ENCODE data around the gene GPC5. TPM values are rescaled to one million over a fixed set of nuclear protein-coding genes. Genes with fewer than 3 reads are reported as not detected.
"Not testable (repeated sequence)": the region's sequence is repeated elsewhere in the genome, so short reads cannot be mapped to it uniquely, and the experiment has no call there.

Gene GPC5
- total RNA-seq, 1 experiment from 2014 or later: 0.26 TPM

DNA sequence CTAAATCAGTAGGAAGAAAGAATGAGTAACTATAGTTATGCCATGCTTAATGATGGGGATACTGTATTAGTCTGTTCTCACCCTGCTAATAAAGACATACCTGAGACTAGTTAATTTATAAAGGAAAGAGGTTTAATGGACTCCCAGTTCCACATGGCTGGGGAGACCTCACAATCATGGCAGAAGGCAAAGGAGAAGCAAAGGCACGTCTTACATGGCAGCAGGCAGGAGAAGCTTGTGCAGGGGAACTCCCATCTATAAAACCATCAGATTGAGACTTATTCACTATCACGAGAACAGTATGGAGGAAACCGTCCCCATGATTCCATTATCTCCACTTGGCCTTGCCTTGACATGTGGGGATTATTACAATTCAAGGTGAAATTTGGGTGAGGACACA, 1084.4 kb downstream of the GPC5 start:
- intact Hi-C loops (cut with micrococcal nuclease; ENCODE audit: unreplicated experiment); CTCF ChIA-PET; in situ Hi-C loops (cut with HindIII; ENCODE audit: low pct_unique_long_range_greater_than_20kb, low sequenced_read_pairs); H3K9me3 ChIP-seq (ENCODE audit: control insufficient read depth, insufficient read depth, low read depth, low read length); ATAC-seq; POLR2A ChIA-PET; BruUV-seq (replicated peaks); DNase-seq (ENCODE audit: low read depth, low spot score); H3K27me3 ChIP-seq (ENCODE audit: control insufficient read depth, insufficient read depth, low read length); H3K27ac ChIP-seq (ENCODE audit: low read length); H3K4me3 ChIP-seq (ENCODE audit: low read depth in 2 of 2, low read length in 2 of 2); H3K4me1 ChIP-seq (ENCODE audit: control insufficient read depth, insufficient read depth, low read length); H3K36me3 ChIP-seq (ENCODE audit: control insufficient read depth, insufficient read depth, low read length): not testable (repeated sequence)

DNA sequence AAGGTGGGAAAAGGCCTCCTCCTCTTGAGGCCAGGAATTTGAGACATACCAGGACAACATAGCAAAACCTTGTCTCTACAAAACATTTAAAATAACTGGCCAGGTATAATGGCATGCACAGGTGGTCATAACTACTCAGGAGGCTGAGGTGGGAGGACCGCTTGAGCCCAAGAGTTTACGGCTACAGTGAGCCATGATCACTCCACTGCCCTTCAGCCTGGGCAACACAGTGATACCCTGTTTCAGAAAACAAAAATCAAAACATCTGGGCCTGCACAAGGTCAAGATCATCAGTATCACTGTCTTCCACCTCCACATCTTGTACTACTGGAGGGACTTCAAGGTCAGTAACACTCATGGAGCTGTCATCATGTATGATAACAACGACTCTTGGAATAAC, 1085.5 kb downstream of the GPC5 start:
- in situ Hi-C loops (cut with HindIII; ENCODE audit: low pct_unique_long_range_greater_than_20kb, low sequenced_read_pairs): no loop called here
- Histone ChIP-seq H3K4me3 (ENCODE audit: low read depth in 2 of 2, low read length in 2 of 2) (no peak overlapping the region), H3K27ac (ENCODE audit: low read length) (no peak overlapping the region), H3K27me3 (ENCODE audit: control insufficient read depth, insufficient read depth, low read length) (no peaks in the 10 kb centered on the region), H3K4me1 (ENCODE audit: control insufficient read depth, insufficient read depth, low read length) (no peaks in the 10 kb centered on the region), H3K36me3 (ENCODE audit: control insufficient read depth, insufficient read depth, low read length) (no peaks in the 10 kb centered on the region), H3K9me3 (ENCODE audit: control insufficient read depth, insufficient read depth, low read depth, low read length) (no peaks in the 10 kb centered on the region)
- POLR2A ChIA-PET: no interaction called here
- TF ChIP-seq SIN3A (IDR thresholded peaks at IDR 0.05; ENCODE audit: borderline replicate concordance, insufficient read depth, low read depth, low read length) (no peak), POLR2AphosphoS5 (IDR thresholded peaks at IDR 0.05; ENCODE audit: low read depth, low read length) (no peak), TCF7L2 (IDR thresholded peaks at IDR 0.05; ENCODE audit: low read depth, low read length) (no peak)
- TF ChIP-seq, protein P1, sequence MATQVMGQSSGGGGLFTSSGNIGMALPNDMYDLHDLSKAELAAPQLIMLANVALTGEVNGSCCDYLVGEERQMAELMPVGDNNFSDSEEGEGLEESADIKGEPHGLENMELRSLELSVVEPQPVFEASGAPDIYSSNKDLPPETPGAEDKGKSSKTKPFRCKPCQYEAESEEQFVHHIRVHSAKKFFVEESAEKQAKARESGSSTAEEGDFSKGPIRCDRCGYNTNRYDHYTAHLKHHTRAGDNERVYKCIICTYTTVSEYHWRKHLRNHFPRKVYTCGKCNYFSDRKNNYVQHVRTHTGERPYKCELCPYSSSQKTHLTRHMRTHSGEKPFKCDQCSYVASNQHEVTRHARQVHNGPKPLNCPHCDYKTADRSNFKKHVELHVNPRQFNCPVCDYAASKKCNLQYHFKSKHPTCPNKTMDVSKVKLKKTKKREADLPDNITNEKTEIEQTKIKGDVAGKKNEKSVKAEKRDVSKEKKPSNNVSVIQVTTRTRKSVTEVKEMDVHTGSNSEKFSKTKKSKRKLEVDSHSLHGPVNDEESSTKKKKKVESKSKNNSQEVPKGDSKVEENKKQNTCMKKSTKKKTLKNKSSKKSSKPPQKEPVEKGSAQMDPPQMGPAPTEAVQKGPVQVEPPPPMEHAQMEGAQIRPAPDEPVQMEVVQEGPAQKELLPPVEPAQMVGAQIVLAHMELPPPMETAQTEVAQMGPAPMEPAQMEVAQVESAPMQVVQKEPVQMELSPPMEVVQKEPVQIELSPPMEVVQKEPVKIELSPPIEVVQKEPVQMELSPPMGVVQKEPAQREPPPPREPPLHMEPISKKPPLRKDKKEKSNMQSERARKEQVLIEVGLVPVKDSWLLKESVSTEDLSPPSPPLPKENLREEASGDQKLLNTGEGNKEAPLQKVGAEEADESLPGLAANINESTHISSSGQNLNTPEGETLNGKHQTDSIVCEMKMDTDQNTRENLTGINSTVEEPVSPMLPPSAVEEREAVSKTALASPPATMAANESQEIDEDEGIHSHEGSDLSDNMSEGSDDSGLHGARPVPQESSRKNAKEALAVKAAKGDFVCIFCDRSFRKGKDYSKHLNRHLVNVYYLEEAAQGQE (IDR thresholded peaks at IDR 0.05; ENCODE audit: insufficient read depth in 1 of 2, low read depth in 2 of 2, low read length in 1 of 2): no peak
- TF ChIP-seq, protein P2, sequence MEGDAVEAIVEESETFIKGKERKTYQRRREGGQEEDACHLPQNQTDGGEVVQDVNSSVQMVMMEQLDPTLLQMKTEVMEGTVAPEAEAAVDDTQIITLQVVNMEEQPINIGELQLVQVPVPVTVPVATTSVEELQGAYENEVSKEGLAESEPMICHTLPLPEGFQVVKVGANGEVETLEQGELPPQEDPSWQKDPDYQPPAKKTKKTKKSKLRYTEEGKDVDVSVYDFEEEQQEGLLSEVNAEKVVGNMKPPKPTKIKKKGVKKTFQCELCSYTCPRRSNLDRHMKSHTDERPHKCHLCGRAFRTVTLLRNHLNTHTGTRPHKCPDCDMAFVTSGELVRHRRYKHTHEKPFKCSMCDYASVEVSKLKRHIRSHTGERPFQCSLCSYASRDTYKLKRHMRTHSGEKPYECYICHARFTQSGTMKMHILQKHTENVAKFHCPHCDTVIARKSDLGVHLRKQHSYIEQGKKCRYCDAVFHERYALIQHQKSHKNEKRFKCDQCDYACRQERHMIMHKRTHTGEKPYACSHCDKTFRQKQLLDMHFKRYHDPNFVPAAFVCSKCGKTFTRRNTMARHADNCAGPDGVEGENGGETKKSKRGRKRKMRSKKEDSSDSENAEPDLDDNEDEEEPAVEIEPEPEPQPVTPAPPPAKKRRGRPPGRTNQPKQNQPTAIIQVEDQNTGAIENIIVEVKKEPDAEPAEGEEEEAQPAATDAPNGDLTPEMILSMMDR (IDR thresholded peaks at IDR 0.05): no peak
- no TSS peak for BruUV-seq (replicated peaks)
- intact Hi-C loops (cut with micrococcal nuclease; ENCODE audit: unreplicated experiment): no loop called here
- ATAC-seq: no peak
- CTCF ChIA-PET: no interaction called here
- no peak for DNase-seq (ENCODE audit: low read depth, low spot score)

DNA sequence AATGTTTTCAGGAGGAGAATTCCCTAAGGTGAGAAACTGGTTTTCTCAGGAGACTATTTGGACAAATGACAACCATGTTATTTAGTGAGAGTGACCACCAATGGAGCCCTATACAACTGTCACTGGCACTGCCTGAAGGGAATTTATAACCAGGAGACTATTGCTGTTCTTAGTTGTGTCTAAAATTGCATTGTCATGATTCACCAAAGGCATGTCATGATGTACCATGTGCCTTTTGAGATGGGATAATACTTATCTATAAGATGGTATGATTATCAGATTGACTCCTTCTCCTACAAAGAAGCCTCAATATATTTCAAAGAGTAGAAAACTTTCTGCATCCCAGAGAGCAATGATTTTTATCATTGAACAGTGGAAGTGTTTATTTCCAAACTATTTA, 1088.8 kb downstream of the GPC5 start:
- no peaks in the 10 kb centered on the region for H3K9me3 ChIP-seq (ENCODE audit: control insufficient read depth, insufficient read depth, low read depth, low read length)
- H3K4me1 ChIP-seq (ENCODE audit: control insufficient read depth, insufficient read depth, low read length): no peaks in the 10 kb centered on the region
- in situ Hi-C loops (cut with HindIII; ENCODE audit: low pct_unique_long_range_greater_than_20kb, low sequenced_read_pairs) (no loop called here), intact Hi-C loops (cut with micrococcal nuclease; ENCODE audit: unreplicated experiment) (no loop called here)
- CTCF ChIA-PET: no interaction called here
- no peak overlapping the region for H3K27ac ChIP-seq (ENCODE audit: low read length)
- ATAC-seq (no peak), DNase-seq (ENCODE audit: low read depth, low spot score) (no peak)
- TF ChIP-seq POLR2AphosphoS5 (IDR thresholded peaks at IDR 0.05; ENCODE audit: low read depth, low read length) (no peak), TCF7L2 (IDR thresholded peaks at IDR 0.05; ENCODE audit: low read depth, low read length) (no peak), SIN3A (IDR thresholded peaks at IDR 0.05; ENCODE audit: borderline replicate concordance, insufficient read depth, low read depth, low read length) (no peak)
- TF ChIP-seq, protein P2 (IDR thresholded peaks at IDR 0.05): no peak
- TF ChIP-seq, protein P1 (IDR thresholded peaks at IDR 0.05; ENCODE audit: insufficient read depth in 1 of 2, low read depth in 2 of 2, low read length in 1 of 2): no peak
- no TSS peak for BruUV-seq (replicated peaks)
- POLR2A ChIA-PET: no interaction called here
- no peak overlapping the region for H3K4me3 ChIP-seq (ENCODE audit: low read depth in 2 of 2, low read length in 2 of 2)
- H3K27me3 ChIP-seq (ENCODE audit: control insufficient read depth, insufficient read depth, low read length): no peaks in the 10 kb centered on the region
- H3K36me3 ChIP-seq (ENCODE audit: control insufficient read depth, insufficient read depth, low read length): no peaks in the 10 kb centered on the region
